HepG2 (cell line): ENCODE measurements around the gene TARDBP.

Experiments used
- ARID4A ChIP-seq: sonication (generic); formaldehyde crosslinking; IDR thresholded peaks from 2 replicates; pipeline ENCODE4 v1.5.0; 2020; ENCODE audit warnings: mild to moderate bottlenecking, missing genetic modification reagents, borderline replicate concordance
- CHD2 ChIP-seq: IDR thresholded peaks from 2 replicates; pipeline ENCODE4 v1.6.1; 2011; ENCODE audit warnings: low read depth, low read length, improper control_type of control experiment
- DRAP1 ChIP-seq: IDR thresholded peaks from 2 replicates; pipeline ENCODE4 v1.6.1; 2016; ENCODE audit warnings: missing genetic modification reagents, missing compliant biosample characterization
- ZNF549 ChIP-seq: sonication (generic); formaldehyde crosslinking; IDR thresholded peaks from 2 replicates; pipeline ENCODE4 v1.5.0; 2020; ENCODE audit warnings: missing genetic modification reagents

GRCh38 chr1:11042995-11043874 is 30.8 kb downstream of the TARDBP start:
- TF ChIP-seq CHD2 (no peak), DRAP1 (CRISPR knock-in tag) (no peak), ZNF549 (CRISPR knock-in tag) (no peak), ARID4A (CRISPR knock-in tag) (no peak)
